ENCODE data around the gene CCDC90B.
"Not testable (repeated sequence)": the region's sequence is repeated elsewhere in the genome, so short reads cannot be mapped to it uniquely, and the experiment has no call there.

Gene CCDC90B, protein sequence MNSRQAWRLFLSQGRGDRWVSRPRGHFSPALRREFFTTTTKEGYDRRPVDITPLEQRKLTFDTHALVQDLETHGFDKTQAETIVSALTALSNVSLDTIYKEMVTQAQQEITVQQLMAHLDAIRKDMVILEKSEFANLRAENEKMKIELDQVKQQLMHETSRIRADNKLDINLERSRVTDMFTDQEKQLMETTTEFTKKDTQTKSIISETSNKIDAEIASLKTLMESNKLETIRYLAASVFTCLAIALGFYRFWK

DNA sequence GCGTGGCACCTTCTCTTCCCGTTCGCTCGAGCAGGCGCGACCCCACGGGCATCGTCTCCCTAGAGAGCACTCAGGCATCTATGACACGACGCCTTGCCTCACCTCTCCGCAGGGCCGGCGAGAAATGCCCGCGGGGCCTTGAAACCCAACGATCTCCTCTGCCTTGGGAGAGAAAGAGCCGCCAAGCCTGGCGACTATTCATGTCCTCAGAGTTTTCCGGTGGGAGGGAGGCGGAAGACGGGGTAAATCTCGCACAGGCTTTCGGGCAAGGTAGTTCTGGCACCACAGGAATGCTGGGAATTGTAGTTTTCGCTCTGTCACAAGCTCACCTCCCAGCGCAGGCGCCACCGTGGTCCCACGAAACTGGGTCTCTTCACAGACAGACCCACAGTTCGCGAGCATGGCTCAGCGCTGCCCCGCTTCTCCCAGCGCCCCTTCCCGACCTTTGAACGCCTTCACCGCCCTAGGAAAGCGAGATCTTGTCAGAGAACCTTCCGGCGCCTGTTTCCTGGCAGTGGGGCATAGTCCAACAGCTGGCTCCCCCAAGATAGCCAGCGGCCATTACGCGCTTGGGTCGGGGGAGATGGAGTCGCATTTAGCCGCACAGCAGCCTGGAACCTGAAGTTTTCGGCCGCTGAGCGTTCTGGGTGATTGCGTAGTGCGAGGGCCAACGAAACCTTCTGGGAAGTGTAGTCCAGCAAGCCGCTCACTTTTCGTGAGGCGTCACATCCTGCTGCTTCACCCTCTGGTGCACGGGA is at the start of gene CCDC90B:
TSS of gene CCDC90B (minus strand) at position 597 of the 758 bp plus-strand sequence. CDS start at position 202, 395 bp downstream.
- DNase-seq: peak; percentile 93 to 94

GRCh38 chr11:83335446-83336070 is 49.4 kb upstream of the CCDC90B start:
- no peak for DNase-seq

DNA sequence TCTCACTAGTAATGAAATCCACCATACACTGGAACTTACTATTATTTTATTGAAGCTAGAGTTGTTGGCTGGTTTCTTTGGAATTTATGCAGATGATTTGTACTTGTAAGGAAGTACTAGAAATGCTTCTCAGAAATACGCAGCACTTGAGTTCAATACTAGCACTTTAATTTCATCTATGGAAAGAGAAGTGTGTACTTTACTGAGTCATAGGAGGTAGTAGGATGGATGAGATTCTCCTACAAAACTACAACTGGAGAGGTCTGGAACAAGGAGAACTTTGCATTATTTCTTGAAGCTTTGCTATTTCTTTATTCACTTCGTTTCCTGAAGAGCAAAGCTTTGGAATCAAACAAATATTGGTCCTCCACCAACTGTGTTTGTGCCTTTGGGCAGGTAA is 44.1 kb upstream of the CCDC90B start:
- DNase-seq: no peak

DNA sequence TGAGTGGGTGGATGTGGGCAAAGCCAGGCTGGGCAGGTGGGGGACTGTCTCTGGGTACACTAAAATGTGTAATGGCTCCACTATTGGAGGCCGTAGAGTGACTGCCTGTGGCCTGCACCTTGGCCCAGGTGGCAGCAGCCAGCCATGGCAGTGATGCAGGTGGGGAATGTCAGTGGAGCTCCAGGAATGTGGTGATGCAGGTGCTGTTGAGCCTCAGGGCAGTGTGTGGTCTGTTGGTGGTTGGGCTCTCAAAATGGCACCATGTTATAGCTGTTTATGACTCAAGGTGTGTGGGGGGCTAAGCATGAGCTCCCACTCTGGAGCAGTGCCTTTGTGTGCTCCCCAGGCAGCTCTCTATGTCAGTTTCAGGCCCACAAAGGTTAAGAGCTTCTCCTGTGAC is 40.2 kb upstream of the CCDC90B start:
- no peak for DNase-seq

DNA sequence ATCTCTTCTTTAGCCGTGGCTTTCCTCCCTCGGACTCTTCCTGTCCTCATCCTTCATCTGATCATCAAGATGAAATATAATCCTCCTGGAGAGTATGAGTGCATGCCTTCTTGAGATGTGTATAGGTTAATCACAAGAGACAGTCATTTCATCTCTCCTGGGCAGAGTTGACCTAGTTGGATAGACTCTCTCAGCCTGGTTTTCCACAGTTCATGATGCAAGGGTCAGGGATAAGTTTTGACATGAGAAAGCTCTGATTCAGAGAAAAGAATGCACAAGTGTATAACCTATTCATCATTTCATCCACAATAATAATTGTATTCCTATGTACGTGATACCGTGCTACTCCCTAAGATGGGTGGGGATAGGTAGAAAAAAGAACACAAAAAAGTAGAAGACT is 33.2 kb upstream of the CCDC90B start:
- no peak for DNase-seq

- DNase-seq: no peak
Observed at GRCh38 chr11:83318931-83319330, 32.8 kb upstream of the CCDC90B start.

DNA sequence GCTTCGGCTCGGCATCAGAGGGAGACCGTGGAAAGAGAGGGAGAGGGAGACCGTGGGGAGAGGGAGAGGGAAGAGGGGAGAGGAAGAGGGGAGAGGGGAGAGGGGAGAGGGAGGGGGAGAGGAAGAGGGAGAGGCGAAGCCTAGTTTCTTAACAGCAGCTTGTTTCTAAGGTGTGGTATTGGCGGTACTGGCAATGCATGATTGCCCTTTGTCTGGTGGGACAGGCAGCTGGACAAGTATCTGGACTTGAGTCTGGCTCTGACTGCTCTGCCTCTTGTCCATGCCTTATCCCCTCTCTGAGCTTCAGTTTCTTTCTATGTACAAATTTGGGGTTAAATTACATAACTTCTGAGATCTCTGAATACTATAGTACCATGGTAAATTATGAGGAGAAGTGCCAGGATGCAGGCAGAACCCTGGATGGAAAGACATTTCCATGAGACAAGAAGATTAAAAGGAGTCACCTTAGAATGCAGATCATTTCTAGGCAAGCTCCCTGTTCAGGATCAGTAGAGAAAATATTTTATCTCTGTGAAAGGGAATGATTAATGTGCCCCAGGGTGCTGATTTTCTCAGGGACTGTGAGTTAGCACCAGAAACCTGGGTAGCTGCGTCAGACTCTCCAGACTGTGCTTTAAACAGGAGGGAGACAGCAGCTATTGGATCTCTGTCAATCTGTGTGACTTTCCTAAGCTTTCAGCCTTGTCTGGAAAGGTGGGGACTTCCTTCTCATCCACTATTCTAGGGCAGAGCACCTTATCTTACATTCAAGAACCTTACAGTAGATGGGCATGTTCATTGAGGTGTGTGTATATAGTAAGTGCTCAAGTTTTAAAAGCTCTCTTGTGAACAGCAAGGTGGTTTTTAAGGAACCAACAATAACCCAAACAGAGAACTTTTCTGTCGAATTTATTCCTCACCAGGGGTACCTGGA is 31.9 kb upstream of the CCDC90B start:
- DNase-seq: no peak

- not testable (repeated sequence) for DNase-seq
Observed at GRCh38 chr11:83316897-83317268, 30.7 kb upstream of the CCDC90B start.

DNA sequence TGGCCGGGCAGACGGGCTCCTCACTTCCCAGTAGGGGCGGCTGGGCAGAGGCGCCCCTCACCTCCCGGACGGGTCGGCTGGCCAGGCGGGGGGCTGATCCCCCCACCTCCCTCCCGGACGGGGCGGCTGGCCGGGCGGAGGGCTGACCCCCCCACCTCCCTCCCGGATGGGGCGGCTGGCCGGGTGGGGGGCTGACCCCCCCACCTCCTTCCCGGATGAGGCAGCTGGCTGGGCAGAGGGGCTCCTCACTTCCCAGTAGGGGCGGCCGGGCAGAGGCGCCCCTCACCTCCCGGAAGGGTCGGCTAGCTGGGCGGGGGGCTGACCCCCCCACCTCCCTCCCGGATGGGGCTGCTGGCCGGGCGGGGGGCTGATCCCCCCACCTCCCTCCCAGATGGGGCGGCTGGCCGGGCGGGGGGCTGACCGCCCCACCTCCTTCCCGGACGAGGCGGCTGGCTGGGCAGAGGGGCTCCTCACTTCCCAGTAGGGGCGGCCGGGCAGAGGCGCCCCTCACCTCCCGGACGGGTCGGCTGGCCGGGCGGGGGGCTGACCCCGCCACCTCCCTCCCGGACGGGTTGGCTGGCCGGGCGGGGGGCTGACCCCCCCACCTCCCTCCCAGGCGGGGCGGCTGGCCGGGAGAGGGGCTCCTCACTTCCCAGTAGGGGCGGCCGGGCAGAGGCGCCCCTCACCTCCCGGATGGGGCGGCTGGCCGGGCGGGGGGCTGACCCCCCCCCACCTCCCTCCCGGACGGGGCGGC is 30.2 kb upstream of the CCDC90B start:
- not testable (repeated sequence) for DNase-seq

DNA sequence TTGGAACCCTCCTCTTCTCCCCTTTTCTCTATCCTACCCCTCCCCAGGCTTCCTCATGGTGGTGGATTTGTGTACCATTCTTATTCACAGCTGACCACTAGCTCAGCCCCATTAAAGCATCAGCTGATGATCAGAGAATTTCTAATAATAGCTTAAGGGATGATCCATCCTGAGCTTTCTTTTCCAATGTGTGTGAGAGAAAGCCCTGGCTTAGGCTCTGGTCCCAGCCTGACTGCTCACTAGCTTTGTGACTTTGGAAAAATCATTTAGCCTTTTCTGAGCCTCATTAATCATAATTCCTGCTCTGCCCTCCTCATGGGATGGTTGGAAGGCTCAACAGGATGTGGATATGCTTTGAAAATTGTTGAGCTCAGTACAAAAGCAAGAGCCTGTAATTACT is 26.3 kb upstream of the CCDC90B start:
- DNase-seq: no peak

DNA sequence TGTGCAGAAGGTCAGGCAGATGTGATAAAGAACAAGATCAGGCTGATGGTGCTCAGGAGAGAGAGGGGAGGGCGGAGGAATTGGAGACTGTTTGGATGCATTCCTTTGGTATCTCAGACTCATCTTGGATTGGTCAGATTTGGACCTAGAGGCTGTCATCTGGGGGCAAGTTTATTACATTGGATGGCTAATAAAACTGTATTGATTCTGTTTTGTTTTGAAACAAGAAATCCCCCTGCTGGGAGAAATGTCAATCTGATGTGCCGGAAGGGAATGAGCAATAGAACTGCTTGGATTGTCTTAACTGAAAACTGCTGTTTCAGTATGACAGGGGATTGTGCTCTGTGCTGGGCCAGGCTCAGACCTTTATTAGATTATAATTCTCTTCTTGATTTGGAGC is 25.5 kb upstream of the CCDC90B start:
- DNase-seq: no peak

- DNase-seq: no peak
Observed at GRCh38 chr11:83310718-83311117, 24.6 kb upstream of the CCDC90B start.

DNA sequence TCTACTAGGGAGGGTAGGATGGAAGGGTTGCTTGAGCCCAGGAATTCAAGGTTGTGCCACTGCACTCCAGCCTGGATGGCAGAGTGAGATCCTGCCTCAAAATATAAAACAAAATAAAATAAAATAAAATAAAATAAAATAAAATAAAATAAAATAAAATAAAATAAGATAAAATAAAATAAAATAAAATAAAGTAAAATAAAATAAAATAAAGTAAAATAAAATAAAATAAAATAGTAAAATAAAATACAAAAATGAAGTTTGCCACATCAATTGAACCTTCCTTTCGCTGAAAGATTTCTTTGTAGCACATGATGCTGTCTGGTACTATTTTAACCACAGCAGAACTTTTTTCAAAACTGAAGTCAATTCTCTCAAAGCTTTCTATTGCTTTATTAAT is 22.4 kb upstream of the CCDC90B start:
- not testable (repeated sequence) for DNase-seq

- DNase-seq: no peak
Observed at GRCh38 chr11:83306200-83307080, 20.3 kb upstream of the CCDC90B start.

GRCh38 chr11:83303316-83303715 is 17.1 kb upstream of the CCDC90B start:
- DNase-seq: no peak

GRCh38 chr11:83302151-83302550 is 16.0 kb upstream of the CCDC90B start:
- no peak for DNase-seq

- DNase-seq: no peak
Observed at GRCh38 chr11:83299681-83300080, 13.5 kb upstream of the CCDC90B start.

DNA sequence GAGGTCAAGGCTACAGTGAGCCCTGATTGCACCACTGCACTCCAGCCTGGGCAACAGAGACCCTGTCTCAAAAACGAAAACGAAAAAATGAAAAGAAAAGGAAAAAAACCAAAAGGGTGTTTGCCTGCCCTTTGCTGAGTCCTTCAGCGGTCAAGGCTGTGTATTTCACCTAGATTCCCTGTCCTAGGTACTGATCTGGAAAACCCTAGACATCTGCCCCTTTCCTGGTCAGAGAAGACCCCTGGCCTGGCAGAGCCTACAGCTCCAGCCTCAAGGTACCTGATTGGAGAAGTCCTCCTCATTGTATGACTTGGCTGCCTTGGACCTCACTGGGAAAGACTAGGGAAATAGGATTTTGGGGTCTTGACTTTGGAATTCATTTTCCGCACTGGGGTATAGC is 8.0 kb upstream of the CCDC90B start:
- DNase-seq: no peak

DNA sequence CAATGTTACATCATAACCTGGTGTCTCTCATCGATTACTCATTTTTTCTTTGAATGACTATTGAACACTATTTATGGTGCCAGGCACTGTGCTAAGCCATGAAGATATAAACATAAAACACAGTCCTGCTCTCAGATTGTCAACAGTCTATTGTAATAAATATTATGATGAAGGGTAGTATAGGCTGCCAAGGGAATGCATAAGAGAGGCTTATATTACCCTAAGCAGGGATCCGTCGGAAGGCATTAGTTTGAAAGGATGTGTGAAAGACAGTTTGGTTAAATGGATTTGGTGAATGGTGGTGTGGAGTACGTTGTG is 7.2 kb upstream of the CCDC90B start:
- DNase-seq: no peak

DNA sequence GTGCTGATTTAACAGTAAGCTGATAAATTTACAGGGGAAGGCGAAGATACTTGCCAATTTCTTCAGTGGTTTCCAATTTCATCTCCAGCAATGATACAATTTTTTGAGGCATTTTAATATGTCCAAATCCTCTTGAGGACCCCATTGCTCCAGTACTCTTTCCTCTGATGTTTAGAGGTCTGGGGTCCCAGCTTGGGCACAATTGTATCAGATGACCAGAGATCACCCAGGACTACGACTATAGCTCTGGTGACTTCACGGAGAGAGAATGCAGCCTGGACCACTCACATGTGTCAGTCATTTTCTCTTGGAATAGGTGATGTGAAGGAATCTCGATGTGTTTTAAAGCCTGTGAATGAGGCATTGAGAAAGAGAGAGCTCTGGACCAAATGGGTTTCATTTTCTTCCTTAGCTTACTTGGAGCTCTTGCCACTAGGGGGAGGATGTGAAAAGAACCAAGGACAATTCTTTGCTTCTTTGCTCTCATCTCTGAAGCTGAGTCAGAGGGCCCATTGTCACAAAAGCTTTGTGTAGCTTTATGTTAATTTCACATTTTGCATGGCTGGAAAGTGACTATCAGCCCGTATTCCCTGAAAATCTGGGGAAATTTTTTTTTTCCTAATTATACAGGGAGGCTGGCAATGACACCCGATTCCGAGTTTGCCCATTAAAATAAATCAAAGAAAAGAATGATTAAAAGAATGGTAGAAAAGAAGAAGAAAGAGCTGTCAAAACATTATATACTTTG is 6.7 kb upstream of the CCDC90B start:
- DNase-seq: peak in 1 of 2 donors; percentile 70

GRCh38 chr11:83287631-83288030 is 1.5 kb upstream of the CCDC90B start:
- DNase-seq: no peak
